Measurements from ENCODE around the gene DXO.
A peak's percentile ranks its signal among the peaks of the same experiment; 100 is the strongest.
"Not testable (repeated sequence)": the region's sequence is repeated elsewhere in the genome, so short reads cannot be mapped to it uniquely, and the experiment has no call there.

DXO gene

DNA sequence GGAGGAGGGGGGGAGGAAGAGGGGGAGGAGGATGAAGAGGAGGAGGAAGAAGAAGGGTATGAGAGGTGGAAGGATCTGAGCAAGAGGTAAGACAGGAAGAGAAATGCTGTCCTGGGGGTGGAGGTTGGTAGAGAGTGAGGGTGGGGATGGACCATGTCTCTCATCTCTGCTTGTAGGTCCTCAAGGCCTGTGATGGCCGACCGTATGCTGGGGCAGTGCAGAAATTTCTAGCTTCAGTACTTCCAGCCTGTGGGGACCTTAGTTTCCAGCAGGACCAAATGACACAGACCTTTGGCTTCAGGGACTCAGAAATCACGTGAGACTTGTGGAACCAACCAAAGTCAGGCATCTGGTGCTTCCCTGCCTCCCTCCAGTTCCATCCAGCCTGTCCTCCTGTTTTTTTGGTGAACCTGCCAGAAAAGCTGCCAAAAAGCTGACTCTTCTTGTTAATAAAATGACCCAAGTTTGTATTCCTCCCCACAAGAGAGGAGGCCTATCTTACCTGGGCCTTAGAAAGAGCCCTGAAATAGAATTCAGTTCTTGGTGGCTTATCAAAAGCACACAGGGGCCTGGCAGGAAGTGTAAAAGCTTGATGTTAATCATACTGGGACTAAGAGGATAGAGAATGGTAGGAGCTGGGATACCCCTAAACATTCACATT, 7.4 kb upstream of the DXO start:
- DNase-seq, result no peak

DNA sequence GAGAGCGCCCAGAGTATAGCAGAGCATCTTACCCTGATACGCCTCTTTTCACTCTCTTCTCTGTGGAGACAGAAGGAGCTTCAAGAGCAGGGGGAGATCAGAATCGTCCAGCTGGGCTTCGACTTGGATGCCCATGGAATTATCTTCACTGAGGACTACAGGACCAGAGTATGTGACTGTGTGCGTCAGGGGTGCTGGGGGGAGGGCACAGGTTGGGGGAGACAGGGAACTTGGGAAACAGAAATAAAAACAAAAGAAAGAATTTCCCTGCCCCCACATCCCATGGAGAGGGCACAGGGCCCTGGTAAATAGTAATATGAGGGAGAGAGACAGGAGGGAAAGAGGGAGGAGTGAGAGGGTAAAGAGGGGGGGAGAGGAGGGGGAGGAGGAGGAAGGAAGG, 6.9 kb upstream of the DXO start:
- no peak for DNase-seq

DNA sequence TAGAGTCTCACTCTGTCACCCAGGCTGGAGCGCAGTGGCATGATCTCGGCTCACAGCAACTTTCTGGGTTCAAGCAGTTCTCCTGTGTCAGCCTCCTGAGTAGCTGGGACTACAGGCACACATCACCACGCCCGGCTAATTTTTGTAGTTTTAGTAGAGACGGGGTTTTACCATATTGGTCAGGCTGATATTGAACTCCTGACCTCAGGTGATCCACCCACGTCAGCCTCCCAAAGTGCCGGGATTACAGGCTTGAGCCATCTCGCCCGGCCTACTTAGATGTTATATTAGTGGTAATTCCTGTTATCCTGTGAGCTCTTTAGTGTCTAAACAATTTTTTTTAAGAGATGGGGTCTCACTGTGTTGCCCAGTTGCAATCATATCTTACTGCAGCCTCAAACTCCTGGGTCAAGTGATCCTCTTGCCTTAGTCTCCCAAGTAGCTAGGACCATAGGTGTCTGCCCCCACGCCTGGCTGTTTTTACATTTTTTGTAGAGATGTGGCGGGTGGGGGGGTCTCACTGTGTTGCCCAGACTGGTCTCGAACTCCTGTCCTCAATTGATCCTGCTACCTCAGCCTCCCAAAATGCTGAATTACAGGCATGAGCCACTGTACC, 6.0 kb upstream of the DXO start:
- DNase-seq, result no peak

DNA sequence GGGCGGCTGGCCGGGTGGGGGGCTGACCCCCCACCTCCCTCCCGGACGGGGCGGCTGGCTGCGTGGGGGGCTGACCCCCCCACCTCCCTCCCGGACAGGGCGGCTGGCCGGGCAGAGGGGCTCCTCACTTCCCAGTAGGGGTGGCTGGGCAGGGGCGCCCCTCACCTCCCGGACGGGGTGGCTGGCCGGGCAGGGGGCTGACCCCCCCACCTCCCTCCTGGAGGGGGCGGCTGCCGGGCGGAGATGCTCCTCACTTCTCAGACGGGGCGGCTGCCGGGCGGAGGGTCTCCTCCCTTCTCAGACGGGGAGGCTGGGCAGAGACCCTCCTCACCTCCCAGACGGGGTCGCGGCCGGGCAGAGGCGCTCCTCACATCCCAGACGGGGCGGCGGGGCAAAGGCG, 4.1 kb upstream of the DXO start:
- DNase-seq, result not testable (repeated sequence)

DNA sequence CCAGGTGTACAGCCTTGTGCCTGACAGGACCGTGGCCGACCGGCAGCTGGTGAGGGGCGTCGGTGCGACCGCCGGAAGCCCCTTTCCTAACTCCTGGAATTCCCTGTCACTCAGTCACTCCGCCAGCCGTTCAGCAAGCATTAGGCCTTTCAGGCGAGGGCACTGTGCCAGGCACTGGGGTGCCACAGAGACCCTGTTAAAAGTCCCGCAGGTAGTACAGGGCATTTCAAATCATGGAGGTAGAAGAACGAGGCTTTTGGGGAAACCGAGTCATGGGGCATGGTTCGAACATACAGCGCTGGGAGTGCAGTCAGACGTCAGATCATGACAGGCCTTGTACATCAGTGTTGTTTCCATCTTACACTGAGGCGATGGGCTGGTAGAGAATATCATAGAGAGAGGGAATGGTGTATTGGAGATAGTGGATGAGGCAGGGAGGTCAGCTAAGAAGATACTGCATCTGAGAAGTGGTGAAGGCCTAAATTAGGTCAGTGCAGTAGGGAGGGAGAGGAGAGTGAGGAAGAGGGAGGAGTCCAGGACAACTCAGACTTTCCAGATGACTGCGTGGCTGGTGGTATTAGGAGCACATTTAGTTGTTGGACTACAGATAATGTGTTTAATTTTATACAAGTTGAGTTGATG, 892 bp upstream of the DXO start:
- DNase-seq, result peak; percentile 39

DNA sequence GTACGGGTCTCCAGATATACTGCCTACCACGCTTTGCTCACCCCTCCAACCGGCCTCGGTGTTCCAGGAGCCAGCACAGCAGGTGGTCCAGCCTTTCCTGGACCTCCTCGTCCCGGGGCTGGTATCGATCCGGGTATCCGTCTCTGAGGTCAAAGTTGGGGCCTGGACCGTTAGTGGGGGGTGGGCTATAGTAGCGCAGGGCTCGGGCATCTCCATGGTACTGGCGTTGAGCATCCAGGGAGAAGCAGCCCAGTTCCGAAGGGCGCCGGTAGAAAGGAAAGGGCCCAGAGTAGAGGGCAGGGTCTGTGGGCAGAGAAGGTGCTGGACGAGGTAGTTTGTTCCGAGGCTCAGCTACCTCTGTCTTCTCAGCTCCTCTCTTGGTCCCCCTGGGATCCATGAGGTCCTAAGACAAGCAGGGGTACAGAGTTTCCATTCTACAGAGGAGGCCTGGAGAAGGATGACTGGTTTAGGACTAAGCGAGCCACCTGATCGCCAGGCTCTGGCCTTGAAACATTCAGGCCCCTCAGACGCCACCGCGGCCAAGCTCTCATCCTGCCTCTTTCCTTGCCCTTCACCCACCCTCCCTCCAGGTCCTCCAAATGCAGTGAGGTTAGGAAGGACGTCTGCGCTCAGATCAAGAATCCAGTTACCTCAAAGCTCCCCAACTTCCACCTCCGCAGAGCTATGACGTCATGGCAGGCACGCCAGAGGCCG, 502 bp downstream of the DXO start:
- DNase-seq, result no peak

DNA sequence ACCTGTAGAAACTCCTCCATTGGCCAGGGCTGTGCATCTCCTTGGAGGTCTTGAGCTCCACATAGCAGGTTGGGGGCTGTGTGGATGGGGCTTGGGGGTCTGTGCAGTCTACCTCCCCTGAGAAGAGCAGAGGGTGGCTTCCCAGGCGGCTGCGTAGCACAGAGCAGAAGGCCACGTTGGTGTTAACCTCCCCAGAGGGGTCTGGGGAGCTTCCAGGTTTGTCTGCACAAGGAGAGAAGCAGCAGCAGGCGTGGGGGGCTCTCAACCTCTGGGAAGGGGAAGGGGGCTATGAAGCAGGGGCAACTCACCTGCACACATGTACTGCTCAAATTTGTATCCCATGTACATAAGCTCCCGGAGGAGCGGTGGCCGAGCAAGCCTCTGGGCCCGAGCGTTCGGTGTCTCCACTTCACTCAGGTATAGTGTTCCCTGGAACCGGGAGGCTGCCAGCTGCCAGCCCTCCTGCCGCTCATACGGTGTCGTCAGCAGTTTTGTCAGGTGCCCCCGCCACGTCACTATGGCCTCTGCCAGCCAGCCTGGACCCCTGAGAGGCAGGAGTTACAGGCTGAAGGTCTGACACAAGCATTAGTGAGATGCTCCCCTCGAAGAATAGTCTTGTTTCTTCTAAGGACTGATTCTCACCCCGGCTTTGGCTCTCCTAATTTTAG, 1.2 kb downstream of the DXO start:
- no peak for DNase-seq

DNA sequence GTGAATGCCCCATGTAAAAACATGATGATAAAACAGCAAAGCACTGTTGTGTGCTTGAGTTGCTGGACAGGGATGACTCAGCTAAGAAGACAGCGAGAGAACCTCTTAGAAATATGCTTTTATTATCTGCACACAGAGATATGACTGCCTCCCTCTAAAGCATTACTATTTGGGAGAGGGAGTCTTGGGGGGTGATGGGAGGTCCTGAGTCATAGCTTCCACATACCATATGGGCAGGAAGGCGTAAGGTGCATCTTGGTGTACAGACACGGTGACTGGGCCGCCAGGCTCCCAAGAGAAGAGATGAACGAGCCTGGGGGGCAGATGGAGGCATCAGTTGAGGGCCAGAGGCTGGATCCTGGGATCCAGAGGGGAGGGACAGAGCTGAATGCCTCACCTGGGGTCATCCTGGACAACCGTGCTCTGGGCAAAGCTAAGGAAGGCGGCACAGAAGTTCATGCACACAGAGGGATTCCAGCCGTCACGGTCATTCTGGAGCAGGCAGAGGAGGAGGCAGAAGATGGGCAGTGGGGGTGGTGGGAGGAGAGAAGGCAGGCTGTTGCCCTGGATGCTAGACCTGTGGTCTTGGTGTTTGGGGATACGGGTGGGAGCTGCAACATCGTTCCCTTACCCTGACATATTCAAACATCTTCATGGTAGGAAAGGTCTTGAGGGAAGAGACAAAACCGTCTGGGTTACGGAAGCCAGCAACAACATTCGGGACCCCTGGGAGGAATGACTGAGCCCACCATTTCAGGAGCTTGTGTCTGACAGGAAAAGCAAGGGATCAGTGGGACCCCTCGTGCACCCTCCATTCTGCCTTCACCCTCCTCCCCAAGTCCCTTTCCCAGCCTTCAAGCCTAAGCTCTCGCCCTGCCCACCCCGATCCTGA, 2.0 kb downstream of the DXO start:
- no peak for DNase-seq

DNA sequence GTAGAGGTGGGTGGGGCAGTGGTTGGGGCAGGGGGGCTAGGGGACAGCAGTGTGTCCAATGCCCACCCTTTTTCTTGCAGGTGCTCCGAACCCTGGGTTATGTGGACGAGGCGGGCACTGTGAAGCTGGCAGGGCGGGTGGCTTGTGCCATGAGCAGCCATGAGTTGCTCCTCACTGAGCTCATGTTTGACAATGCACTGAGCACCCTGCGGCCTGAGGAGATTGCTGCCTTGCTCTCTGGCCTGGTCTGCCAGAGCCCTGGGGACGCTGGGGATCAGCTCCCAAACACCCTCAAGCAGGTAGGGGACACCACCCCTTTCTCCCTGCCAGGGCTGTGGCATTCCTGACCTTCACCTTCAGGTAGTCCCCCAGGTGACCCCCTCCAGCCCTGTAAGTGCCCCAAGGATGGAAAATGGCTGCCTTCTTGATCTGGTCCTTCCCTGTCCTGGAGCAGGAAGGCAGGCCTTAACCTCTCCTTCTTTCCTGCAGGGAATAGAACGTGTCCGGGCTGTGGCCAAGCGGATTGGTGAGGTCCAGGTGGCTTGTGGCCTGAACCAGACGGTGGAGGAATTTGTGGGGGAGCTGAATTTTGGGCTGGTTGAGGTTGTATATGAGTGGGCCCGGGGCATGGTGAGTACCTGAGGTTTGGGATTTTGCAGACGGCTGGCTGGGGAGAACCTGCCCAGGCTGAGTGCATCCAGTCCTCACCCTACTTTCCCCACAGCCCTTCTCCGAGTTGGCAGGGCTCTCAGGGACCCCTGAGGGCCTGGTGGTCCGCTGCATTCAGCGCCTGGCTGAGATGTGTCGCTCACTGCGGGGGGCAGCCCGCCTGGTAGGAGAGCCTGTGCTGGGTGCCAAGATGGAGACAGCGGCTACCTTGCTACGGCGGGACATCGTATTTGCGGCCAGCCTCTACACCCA, 2.9 kb downstream of the DXO start:
- DNase-seq, result no peak

DNA sequence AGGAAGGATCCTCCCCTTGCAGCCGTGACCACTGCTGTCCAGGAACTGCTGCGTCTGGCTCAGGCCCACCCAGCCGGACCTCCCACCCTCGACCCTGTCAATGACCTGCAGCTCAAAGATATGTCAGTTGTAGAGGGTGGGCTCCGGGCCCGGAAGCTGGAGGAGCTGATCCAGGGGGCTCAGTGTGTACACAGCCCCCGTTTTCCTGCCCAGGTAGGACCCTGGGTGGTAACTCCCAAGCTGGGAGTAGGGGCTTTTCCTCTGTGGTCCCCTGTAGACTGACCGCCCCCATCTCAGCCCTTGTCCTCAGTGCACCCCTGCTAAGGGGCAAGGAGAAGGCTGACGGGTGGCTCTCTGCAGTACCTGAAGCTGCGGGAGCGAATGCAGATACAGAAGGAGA, 3.6 kb downstream of the DXO start:
- DNase-seq, result no peak

DNA sequence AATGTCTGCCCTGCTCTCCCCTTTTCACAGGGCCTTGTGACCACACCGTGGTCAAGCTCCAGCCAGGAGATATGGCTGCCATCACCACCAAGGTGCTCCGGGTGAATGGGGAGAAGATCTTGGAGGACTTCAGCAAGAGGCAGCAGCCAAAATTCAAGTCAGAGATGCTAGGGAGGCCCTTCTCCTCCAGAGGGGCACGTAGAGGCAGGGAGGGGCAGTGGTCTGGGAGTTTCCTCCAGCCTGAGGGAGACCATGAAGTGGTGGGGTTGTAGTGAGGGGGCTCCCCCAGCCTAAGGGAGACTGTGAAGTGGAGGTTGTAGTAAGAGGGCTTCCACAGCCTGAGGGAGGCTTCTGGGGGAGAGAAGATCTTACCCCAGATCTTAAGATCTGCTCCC, 4.0 kb downstream of the DXO start:
- DNase-seq, result no peak

DNA sequence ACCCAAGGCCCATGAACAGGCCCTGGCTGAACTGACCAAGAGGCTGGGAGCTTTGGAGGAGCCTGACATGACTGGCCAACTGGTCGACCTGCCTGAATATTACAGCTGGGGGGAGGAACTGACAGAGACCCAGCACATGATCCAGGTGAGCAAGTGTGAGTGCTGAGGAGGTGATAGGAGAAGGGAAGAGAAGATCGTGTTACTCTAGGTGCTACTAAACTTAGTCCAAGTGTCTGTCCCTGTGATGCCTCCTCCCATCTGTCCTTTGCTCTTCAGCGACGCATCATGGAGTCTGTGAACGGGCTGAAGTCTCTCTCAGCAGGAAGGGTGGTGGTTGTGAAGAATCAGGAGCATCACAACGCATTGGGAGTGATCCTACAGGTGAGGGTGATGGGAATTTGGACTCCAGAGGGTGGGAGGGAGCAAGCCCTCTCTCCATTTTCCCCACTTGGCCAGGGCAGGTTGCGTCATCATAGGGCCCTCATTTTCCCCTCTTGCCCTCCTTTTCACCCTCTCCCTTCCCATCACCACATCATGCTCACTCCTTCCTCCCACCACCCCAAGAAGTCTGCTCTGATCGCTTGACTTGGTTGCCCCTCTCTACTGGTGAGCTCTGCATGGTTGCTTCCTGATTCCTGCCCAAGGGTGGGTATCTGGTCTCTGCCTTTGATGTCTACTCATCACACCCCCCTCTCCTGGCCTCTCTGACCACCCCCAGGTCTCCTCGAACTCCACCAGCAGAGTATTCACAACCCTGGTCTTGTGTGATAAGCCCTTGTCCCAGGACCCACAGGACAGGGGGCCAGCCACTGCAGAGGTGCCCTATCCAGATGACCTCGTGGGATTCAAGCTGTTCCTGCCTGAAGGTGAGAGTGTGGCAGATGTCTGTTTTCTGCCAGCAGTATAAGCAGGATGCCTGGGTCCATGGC, 4.7 kb downstream of the DXO start:
- DNase-seq, result no peak

DNA sequence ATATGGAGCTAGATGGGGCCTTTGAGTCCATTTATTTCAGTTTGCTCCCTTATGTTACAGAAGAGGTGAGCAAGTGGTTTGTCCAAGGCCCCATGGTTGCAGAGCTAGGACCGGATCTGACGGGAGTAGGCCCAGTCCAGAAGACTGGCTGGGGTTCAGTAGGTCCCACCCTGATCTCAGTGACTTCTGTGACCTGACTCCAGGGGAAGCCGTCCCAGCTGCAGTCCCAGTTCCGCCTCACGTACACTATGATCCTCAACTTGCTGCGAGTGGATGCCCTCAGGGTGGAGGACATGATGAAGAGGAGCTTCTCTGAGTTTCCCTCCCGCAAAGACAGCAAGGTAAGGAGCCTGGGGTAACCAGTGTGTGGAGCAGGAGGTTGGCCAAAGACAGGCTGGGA, 5.4 kb downstream of the DXO start:
- DNase-seq, result no peak

DNA sequence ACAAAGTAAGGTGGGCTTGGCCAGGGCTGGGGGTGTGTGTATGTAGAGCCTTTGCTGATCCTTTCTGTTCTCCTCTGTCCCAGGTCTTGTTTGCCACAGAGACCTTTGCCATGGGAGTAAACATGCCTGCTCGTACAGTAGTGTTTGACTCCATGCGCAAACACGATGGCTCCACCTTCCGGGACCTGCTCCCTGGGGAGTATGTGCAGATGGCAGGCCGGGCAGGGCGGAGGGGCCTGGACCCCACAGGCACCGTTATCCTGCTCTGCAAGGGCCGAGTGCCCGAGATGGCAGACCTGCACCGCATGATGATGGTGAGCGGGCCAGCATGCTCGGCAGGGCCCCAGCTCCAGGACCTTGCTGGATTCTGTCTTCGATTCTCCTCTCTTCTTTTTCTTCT, 6.2 kb downstream of the DXO start:
- DNase-seq, result no peak

DNA sequence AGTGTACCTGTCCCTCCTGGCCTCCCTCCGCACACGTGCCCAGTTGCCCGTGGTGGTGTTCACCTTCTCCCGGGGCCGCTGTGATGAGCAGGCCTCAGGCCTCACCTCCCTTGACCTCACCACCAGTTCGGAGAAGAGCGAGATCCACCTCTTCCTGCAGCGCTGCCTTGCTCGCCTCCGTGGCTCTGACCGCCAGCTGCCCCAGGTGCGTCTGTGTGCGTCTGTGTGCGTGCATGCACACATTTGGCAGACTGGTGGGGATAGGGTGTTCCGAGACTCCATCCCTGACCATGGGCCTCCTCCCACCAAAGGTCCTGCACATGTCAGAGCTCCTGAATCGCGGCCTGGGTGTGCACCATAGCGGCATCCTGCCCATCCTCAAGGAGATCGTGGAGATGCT, 8.0 kb downstream of the DXO start:
- DNase-seq, result no peak

DNA sequence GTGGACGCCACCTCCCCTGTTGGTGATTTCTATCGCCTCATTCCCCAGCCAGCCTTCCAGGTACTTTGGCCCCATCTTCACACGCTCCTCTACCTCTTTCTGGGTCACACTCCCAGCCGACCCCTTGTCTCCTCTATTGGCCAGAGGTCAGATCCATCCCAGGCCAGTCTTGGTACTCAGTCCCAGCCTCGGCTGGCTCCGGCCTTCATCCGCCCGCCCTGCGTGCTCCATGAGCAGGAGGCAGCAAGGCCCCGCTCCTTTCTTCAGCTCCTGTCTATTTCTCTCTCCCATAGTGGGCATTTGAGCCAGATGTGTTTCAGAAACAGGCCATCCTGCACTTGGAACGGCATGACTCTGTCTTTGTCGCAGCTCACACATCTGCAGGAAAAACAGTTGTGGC, 10.3 kb downstream of the DXO start:
- no peak for DNase-seq

DNA sequence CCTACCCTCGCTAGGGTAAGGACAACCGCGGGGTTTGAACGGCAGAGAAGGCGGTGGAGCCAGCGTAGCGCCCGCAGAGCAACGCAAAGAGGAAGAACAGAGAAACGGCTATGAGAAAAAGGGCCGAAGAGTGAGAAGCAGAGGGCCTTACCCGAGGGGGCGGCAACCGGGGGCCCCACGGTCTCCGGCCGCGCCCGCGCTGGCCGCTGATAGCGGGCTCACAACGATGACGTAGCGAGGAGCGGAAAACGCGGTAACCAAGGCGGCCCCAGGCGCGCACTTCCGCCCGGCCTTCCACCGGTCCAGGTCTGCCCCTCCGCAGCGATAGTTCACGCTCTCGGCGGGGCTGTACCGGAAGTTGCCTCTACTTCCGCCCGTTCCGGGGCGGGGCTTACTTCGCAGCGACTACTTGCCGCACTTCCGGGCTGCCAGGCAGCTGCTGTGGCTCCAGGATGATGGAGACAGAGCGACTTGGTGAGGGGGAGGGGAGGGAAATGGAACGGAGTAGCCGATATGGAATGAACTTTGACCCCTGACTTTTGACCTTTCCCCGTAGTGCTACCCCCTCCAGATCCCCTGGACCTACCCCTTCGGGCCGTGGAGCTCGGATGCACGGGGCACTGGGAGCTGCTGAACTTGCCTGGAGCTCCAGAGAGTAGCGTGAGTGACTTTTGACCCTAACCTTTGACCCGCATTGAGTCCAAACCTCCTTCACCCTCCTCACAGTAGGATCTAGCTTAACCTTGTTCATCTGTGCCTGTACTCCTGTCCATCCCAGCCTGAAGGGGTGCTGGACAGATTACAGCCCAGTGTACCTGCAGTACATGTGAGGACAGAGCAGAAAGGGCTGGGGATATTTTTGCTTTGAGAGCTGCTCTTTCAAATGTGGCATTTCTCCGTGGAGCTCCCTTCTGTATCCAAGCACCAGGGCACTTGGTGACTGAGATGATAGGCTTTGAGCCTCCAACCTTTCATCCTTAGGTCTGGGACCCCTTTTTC, 12.9 kb downstream of the DXO start, which contains the start of the genes NELFE and SKIC2:
NELFE (minus strand) TSS at position 231 of the 999 bp plus-strand sequence. CDS start 525 bp downstream, outside the sequence.
SKIC2 (plus strand) TSS at position 435 of the 999 bp plus-strand sequence; CDS start at position 453, 18 bp downstream.
- DNase-seq, result peak; percentile 99

DNA sequence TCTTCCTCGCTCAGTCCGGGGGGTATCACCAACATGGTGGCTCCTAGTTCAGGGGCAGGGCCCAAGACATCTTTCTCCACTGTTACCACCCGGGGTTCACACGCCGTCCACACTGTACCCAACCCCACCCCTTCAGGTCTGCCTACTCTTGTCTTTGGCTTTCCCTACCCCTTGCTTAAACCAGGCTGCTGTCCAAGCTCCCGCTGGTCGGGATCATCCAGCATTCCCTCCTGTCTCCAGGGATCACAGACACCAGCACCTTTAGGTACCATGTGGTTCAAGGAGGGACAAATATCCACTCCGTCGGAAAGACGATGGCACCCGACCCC, 13.6 kb downstream of the DXO start:
- no peak for DNase-seq

Data from fibroblast of skin of scalp (primary cell).